GM19397 (cell line): ENCODE measurements around the gene RAPGEF6.

Experiments used
- ATAC-seq: cut with Tn5 transposase; IDR thresholded peaks from one replicate; pipeline ENCODE4 v1.9.1; 2021; ENCODE audit warnings: mild to moderate bottlenecking, moderate library complexity; ENCODE audit not compliant: unreplicated experiment

The RAPGEF6 gene

GRCh38 chr5:131542723-131543122 is 92.3 kb downstream of the RAPGEF6 start:
- ATAC-seq: no peak

- no peak for ATAC-seq
These were observed 93.3 kb downstream of the RAPGEF6 start for GRCh38 chr5:131541762-131542161.

GRCh38 chr5:131541071-131541470 is 94.0 kb downstream of the RAPGEF6 start:
- no peak for ATAC-seq

GRCh38 chr5:131539251-131539650 is 95.8 kb downstream of the RAPGEF6 start:
- no peak for ATAC-seq

- ATAC-seq: no peak
These were observed 96.8 kb downstream of the RAPGEF6 start for GRCh38 chr5:131538177-131538593.

- ATAC-seq: no peak
These were observed 98.1 kb downstream of the RAPGEF6 start for GRCh38 chr5:131536850-131537448.

- peak; percentile 84 for ATAC-seq
These were observed 98.7 kb downstream of the RAPGEF6 start for GRCh38 chr5:131536211-131536826.

- no peak for ATAC-seq
These were observed 100.1 kb downstream of the RAPGEF6 start for GRCh38 chr5:131534974-131535373.

- no peak for ATAC-seq
These were observed 101.2 kb downstream of the RAPGEF6 start for GRCh38 chr5:131533836-131534235.

- ATAC-seq: no peak
These were observed 102.9 kb downstream of the RAPGEF6 start for GRCh38 chr5:131532031-131532640.

- no peak for ATAC-seq
These were observed 104.2 kb downstream of the RAPGEF6 start for GRCh38 chr5:131530706-131531331.

GRCh38 chr5:131528682-131529081 is 106.3 kb downstream of the RAPGEF6 start:
- ATAC-seq: no peak

GRCh38 chr5:131525805-131526204 is 109.2 kb downstream of the RAPGEF6 start:
- ATAC-seq: no peak

- no peak for ATAC-seq
These were observed 110.6 kb downstream of the RAPGEF6 start for GRCh38 chr5:131524431-131524830.

- ATAC-seq: no peak
These were observed 111.4 kb downstream of the RAPGEF6 start for GRCh38 chr5:131523500-131524185.

GRCh38 chr5:131521252-131521651 is 113.8 kb downstream of the RAPGEF6 start:
- no peak for ATAC-seq

GRCh38 chr5:131515348-131515747 is 119.7 kb downstream of the RAPGEF6 start:
- no peak for ATAC-seq

GRCh38 chr5:131514316-131515283 is 120.4 kb downstream of the RAPGEF6 start:
- no peak for ATAC-seq

- no peak for ATAC-seq
These were observed 121.2 kb downstream of the RAPGEF6 start for GRCh38 chr5:131513780-131514179.

GRCh38 chr5:131511934-131512333 is 123.1 kb downstream of the RAPGEF6 start:
- ATAC-seq: no peak
